ENCODE results near the gene RABEP1. TPM values are rescaled to one million over a fixed set of nuclear protein-coding genes. Genes with fewer than 3 reads are reported as not detected.
"Not testable (repeated sequence)": the region's sequence is repeated elsewhere in the genome, so short reads cannot be mapped to it uniquely, and the experiment has no call there.

RABEP1 gene, protein sequence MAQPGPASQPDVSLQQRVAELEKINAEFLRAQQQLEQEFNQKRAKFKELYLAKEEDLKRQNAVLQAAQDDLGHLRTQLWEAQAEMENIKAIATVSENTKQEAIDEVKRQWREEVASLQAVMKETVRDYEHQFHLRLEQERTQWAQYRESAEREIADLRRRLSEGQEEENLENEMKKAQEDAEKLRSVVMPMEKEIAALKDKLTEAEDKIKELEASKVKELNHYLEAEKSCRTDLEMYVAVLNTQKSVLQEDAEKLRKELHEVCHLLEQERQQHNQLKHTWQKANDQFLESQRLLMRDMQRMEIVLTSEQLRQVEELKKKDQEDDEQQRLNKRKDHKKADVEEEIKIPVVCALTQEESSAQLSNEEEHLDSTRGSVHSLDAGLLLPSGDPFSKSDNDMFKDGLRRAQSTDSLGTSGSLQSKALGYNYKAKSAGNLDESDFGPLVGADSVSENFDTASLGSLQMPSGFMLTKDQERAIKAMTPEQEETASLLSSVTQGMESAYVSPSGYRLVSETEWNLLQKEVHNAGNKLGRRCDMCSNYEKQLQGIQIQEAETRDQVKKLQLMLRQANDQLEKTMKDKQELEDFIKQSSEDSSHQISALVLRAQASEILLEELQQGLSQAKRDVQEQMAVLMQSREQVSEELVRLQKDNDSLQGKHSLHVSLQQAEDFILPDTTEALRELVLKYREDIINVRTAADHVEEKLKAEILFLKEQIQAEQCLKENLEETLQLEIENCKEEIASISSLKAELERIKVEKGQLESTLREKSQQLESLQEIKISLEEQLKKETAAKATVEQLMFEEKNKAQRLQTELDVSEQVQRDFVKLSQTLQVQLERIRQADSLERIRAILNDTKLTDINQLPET
- 29.4 TPM for polyA plus RNA-seq (2013, experiment 1 of 2)
- polyA plus RNA-seq (2013, experiment 2 of 2) = 29.3 TPM

GRCh38 chr17:5281814-5282641 lies at the start of gene RABEP1:
RABEP1 (plus strand) TSS chr17:5282284; CDS start chr17:5282487, 203 bp downstream.
- DNase-seq = peak; percentile 94

DNA sequence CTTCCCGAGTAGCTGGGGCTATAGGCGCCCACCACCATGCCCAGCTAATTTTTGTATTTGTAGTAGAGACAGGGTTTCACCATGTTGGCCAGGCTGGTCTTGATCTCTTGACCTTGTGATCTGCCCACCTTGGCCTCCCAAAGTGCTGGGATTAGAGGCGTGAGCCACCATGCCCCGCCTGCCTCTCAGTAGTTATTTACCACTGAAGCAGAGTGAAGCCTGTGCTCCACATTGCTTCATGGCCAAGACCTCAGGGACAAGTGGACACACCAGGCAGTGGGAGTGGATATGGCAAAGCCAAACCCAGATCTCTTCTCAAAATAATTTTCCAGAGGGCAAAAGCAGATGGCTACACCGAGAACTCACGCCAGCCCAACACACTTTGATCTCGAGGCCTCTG lies 48.6 kb upstream of the RABEP1 start:
- not testable (repeated sequence) for H3K18ac ChIP-seq (ENCODE audit: low read length); H2AK5ac ChIP-seq (ENCODE audit: low read length); H3K4me3 ChIP-seq (ENCODE audit: low read length); H3K23ac ChIP-seq (ENCODE audit: low read length); H3K79me2 ChIP-seq (ENCODE audit: control insufficient read depth, insufficient read depth, low read length); H3K36me3 ChIP-seq (ENCODE audit: control insufficient read depth, insufficient read depth, low read length); H4K8ac ChIP-seq (ENCODE audit: low read depth, low read length); H3K9ac ChIP-seq (ENCODE audit: low read length); H3K27ac ChIP-seq (ENCODE audit: low read depth, low read length); H3K79me1 ChIP-seq (ENCODE audit: low read length); H2BK120ac ChIP-seq (ENCODE audit: low read depth, low read length); H3K56ac ChIP-seq (ENCODE audit: low read length); H3K4me1 ChIP-seq (ENCODE audit: control insufficient read depth, low read depth, low read length); H3K4me2 ChIP-seq (ENCODE audit: low read length); H3K27me3 ChIP-seq (ENCODE audit: insufficient read depth, low read length, poor library complexity); H4K5ac ChIP-seq (ENCODE audit: low read length); H3K4ac ChIP-seq (ENCODE audit: low read depth, low read length); H2BK5ac ChIP-seq (ENCODE audit: low read length); H2BK15ac ChIP-seq (replicated peaks; ENCODE audit: low read depth); DNase-seq
- no CpG with 5 or more reads among the region's 7 CpGs for WGBS (ENCODE audit: extremely low coverage, insufficient coverage, low lambda C conversion rate)

More at GRCh38 chr17:5281814-5282641, at the start of gene RABEP1:
- H3K4me1 ChIP-seq (ENCODE audit: control insufficient read depth, low read depth, low read length) = peaks cover 4% of the 10 kb centered on the region
- peak within 1 kb of the TSS; percentile 77 for H3K4me3 ChIP-seq (ENCODE audit: low read length)
- H3K27ac ChIP-seq (ENCODE audit: low read depth, low read length) = peak within 1 kb of the TSS; percentile 16
- no peak within 1 kb of the TSS for H2BK5ac ChIP-seq (ENCODE audit: low read length)
- H2BK15ac ChIP-seq (replicated peaks; ENCODE audit: low read depth) = no peak within 1 kb of the TSS
- peak within 1 kb of the TSS; percentile 74 for H3K23ac ChIP-seq (ENCODE audit: low read length)
- no peaks in the 10 kb centered on the region for H3K36me3 ChIP-seq (ENCODE audit: control insufficient read depth, insufficient read depth, low read length)
- H3K4me2 ChIP-seq (ENCODE audit: low read length) = peak within 1 kb of the TSS; percentile 96
- peaks cover 8% of the 10 kb centered on the region for H3K79me1 ChIP-seq (ENCODE audit: low read length)
- H3K9ac ChIP-seq (ENCODE audit: low read length) = peak within 1 kb of the TSS; percentile 88
- no peak within 1 kb of the TSS for H2BK120ac ChIP-seq (ENCODE audit: low read depth, low read length)
- H4K8ac ChIP-seq (ENCODE audit: low read depth, low read length) = no peak within 1 kb of the TSS
- peak within 1 kb of the TSS; percentile 93 for H3K56ac ChIP-seq (ENCODE audit: low read length)
- H2AK5ac ChIP-seq (ENCODE audit: low read length) = no peak within 1 kb of the TSS
- no peak within 1 kb of the TSS for H3K4ac ChIP-seq (ENCODE audit: low read depth, low read length)
- H3K18ac ChIP-seq (ENCODE audit: low read length) = peak within 1 kb of the TSS; percentile 11
- WGBS (ENCODE audit: extremely low coverage, insufficient coverage, low lambda C conversion rate) = no CpG with 5 or more reads among the region's 98 CpGs
- H3K27me3 ChIP-seq (ENCODE audit: insufficient read depth, low read length, poor library complexity) = no peaks in the 10 kb centered on the region
- no peak within 1 kb of the TSS for H4K5ac ChIP-seq (ENCODE audit: low read length)
- peaks cover 28% of the 10 kb centered on the region for H3K79me2 ChIP-seq (ENCODE audit: control insufficient read depth, insufficient read depth, low read length)

DNA sequence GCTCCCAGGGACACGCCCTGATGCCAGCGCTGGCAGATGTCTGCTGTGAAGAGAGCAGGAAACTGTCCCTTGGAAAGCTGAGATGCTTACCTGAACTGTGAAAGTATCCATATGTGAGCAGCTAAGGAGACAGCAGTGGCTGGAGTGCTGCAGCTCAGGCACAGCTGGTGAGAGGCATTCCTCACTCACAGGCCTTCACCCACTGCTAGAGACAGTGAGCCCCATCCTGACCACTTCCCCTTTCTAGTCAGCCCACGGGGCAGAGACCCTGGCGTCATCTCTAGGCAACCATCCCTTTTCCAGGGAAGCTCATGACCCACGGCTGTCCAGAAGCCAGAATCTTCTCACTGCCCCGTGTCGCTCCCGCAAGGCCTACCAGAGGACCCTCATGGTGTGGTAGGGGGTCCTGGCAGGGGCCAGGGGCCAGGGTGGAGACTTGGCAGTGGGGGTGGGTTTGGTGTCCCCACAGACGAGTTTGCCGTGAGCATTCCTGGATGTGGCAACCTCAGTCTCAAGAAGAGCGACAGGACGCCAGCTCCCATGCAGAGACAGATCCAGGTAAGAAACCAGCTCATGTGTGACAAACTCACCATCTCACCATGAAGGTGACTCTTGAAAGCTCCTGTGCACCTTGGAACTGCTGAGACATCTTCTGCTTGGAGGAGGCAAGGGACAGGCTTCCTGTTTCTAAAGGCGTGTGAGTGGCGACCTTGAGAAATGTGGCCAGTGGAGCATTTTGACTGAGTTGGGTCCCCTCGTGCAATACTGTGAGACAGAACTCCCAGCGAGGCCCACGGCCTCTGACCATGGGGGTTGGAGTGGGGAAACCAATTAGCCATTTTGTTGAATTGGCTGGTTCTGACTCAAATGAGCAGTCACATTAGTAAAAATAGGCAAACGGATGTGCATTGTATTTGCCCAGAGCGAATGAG lies 47.2 kb upstream of the RABEP1 start, which contains the start of gene SCIMP:
TSS of gene SCIMP (minus strand) at position 216 of the 932 bp plus-strand sequence. CDS start at position 111, 105 bp downstream.
- Histone ChIP-seq H3K4me3 (ENCODE audit: low read length) (no peak within 1 kb of the TSS), H3K23ac (ENCODE audit: low read length) (no peak within 1 kb of the TSS), H3K36me3 (ENCODE audit: control insufficient read depth, insufficient read depth, low read length) (no peaks in the 10 kb centered on the region), H3K4ac (ENCODE audit: low read depth, low read length) (no peak within 1 kb of the TSS), H2BK5ac (ENCODE audit: low read length) (no peak within 1 kb of the TSS), H3K27ac (ENCODE audit: low read depth, low read length) (no peak within 1 kb of the TSS), H3K9ac (ENCODE audit: low read length) (no peak within 1 kb of the TSS), H4K5ac (ENCODE audit: low read length) (no peak within 1 kb of the TSS), H3K56ac (ENCODE audit: low read length) (no peak within 1 kb of the TSS), H3K79me1 (ENCODE audit: low read length) (no peaks in the 10 kb centered on the region), H3K4me2 (ENCODE audit: low read length) (no peak within 1 kb of the TSS), H2AK5ac (ENCODE audit: low read length) (no peak within 1 kb of the TSS), H3K27me3 (ENCODE audit: insufficient read depth, low read length, poor library complexity) (no peaks in the 10 kb centered on the region), H3K18ac (ENCODE audit: low read length) (no peak within 1 kb of the TSS), H2BK15ac (replicated peaks; ENCODE audit: low read depth) (no peak within 1 kb of the TSS), H3K4me1 (ENCODE audit: control insufficient read depth, low read depth, low read length) (no peaks in the 10 kb centered on the region), H3K79me2 (ENCODE audit: control insufficient read depth, insufficient read depth, low read length) (no peaks in the 10 kb centered on the region), H4K8ac (ENCODE audit: low read depth, low read length) (no peak within 1 kb of the TSS), H2BK120ac (ENCODE audit: low read depth, low read length) (no peak within 1 kb of the TSS)
- WGBS (ENCODE audit: extremely low coverage, insufficient coverage, low lambda C conversion rate) = no CpG with 5 or more reads among the region's 19 CpGs
- no peak for DNase-seq

DNA sequence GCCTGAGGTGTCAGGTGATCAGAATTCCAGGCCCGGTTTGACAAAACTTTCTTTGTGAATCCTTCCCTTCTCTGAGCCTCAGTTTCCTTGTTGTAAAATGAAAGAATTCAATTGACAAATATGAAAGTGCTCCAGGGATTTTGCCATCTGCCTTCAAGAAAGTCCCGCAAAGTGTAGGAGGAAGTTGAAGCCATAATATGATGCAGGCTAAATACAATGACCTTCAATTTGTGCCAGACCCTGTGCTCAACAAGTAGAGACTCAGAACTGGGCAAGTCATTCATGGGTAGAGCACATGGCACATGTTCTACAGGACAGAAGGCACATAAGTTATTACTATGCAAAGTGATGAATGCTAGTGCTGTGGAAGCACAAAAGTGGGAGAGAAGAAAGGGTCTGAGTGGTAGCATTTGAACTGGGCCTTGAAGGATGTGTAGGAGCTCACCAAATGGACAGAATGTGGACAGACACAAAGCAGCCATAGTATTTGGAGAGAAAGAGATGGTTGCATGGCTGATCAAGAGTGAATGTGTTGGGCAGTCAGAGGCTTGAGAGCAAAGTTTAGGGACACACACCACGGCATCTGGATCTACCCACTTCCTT lies 45.0 kb upstream of the RABEP1 start:
- Histone ChIP-seq H3K4me1 (ENCODE audit: control insufficient read depth, low read depth, low read length) (no peaks in the 10 kb centered on the region), H3K79me2 (ENCODE audit: control insufficient read depth, insufficient read depth, low read length) (no peaks in the 10 kb centered on the region), H2AK5ac (ENCODE audit: low read length) (no peak overlapping the region), H3K4ac (ENCODE audit: low read depth, low read length) (no peak overlapping the region), H3K4me3 (ENCODE audit: low read length) (no peak overlapping the region), H4K5ac (ENCODE audit: low read length) (no peak overlapping the region), H3K18ac (ENCODE audit: low read length) (no peak overlapping the region), H3K23ac (ENCODE audit: low read length) (no peak overlapping the region), H3K27ac (ENCODE audit: low read depth, low read length) (no peak overlapping the region), H3K27me3 (ENCODE audit: insufficient read depth, low read length, poor library complexity) (no peaks in the 10 kb centered on the region), H2BK15ac (replicated peaks; ENCODE audit: low read depth) (no peak overlapping the region), H3K36me3 (ENCODE audit: control insufficient read depth, insufficient read depth, low read length) (no peaks in the 10 kb centered on the region), H2BK5ac (ENCODE audit: low read length) (no peak overlapping the region), H3K9ac (ENCODE audit: low read length) (no peak overlapping the region), H2BK120ac (ENCODE audit: low read depth, low read length) (no peak overlapping the region), H4K8ac (ENCODE audit: low read depth, low read length) (no peak overlapping the region), H3K4me2 (ENCODE audit: low read length) (no peak overlapping the region), H3K56ac (ENCODE audit: low read length) (no peak overlapping the region), H3K79me1 (ENCODE audit: low read length) (no peaks in the 10 kb centered on the region)
- DNase-seq = no peak
- WGBS (ENCODE audit: extremely low coverage, insufficient coverage, low lambda C conversion rate) = no CpG with 5 or more reads among the region's 3 CpGs
